ENCODE data around the gene GPRASP2. TPM values are rescaled to one million over a fixed set of nuclear protein-coding genes. Genes with fewer than 3 reads are reported as not detected.
"Not testable (repeated sequence)": the region's sequence is repeated elsewhere in the genome, so short reads cannot be mapped to it uniquely, and the experiment has no call there.

GPRASP2 gene
- 0.31 and 0.41 TPM in 2 replicates for total RNA-seq (2014; rRNA removed; shearing (Covaris generic))

DNA sequence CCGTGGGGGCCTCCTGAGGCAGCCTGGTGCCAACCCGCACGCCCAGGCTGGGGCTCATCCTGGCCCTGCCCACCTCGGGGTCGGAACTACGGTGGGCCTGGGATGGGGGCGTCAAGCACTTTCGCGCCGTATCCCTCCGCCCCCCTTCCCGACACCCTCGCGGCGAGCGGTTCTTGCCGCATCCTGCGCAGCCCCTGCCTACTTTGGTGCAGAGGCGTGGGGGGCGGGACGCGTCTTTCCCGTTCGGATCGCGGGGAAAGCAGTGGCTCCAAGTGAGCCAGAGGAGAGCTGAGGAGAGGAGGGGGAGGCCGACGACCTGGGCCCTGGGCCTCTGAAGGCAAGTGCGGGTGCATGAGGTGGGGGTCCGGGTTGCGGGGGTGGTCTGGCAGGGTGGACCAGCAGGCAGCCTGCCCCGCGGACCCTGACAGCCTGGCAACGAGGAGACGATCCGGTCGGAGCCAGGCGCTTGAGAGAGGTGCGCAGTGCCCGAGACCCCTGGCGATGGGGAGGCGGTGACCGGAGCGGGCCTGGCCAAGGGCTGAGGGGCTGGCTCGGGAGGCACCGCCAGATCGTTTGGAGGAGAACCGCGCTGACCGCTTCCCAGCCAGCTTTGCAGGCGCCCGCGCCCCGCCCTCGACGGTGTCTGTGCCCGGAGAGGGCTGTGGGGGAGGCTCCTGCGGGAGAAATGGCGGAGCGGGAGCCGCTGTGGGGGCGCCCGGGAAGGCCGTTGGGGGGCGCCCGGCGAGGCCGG lies at the start of gene GPRASP2:
TSS of gene GPRASP2 (plus strand) at position 233 of the 751 bp plus-strand sequence. CDS start 2,422 bp downstream, outside the sequence.
- no peak for DNase-seq (ENCODE audit: low spot score)

DNA sequence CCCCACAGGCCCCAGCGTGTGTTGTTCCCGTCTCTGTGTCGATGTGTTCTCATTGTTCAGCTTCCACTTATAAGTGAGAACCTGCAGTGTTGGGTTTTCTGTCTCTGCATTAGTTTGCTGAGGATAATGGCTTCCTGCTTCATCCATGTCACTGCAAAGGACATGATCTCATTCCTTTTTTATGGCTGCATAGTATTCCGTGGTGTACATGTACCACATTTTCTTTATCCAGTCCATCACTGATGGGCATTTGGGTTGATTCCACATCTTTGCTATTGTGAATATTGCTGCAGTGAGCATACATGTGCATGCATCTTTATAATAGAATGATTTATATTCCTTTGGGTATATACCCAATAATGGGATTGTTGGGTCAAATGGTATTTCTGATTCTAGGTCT lies 48.4 kb upstream of the GPRASP2 start:
- not testable (repeated sequence) for DNase-seq (ENCODE audit: low spot score)

DNA sequence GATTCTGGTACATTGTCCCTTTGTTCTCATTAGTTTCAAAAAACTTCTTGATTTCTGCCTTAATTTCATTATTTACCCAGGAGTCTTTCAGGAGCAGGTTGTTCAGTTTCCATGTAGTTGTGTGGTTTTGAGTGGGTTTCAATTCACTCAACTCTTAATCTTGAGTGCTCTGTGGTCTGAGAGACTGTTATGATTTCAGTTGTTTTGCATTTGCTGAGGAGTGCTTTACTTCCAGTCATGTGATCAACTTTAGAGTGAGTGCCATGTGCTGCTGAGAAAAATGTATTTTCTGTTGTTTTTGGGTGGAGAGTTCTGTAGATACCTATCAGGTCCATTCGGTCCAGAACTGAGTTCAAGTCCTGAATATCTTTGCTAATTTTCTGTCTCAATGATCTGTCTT lies 45.2 kb upstream of the GPRASP2 start:
- DNase-seq (ENCODE audit: low spot score): not testable (repeated sequence)

DNA sequence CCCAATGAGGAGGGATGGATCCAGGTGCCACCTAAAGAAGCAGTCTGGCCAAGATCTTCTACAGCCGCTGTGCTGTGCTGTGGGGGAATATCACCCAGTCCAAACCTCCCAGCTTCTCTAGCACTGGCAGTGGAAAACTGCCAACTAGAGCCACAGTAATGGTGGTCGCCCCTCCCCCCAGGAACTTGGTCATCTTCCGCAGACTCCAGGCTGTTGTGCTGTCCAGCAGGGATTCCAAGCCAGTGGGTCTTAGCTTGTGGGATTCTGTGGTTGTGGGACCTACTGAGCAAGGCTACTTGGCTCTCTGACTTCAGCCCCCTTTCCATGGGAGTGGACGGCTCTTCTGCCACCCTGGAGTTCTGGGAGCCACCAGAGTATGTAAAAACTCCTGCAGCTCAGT lies 42.7 kb upstream of the GPRASP2 start:
- DNase-seq (ENCODE audit: low spot score): no peak

DNA sequence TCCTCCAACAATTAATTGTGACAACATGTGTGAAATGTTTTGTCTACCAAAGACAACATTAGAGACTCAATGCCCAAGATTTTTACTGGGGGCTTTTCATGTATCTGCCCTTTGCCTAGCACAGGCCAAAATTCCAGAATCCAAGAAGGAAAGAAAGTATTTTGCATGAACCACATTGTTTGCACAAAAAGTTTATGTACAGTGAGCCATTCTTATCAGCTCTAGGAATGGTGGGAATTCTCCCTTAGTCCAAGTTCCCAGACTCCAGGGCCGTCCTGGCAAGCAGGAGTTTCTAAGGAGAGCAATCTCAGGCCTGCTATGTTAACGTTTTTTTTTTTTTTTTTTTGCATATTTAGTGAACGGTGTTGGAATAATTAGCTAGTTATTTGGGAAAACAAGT lies 39.4 kb upstream of the GPRASP2 start:
- no peak for DNase-seq (ENCODE audit: low spot score)

DNA sequence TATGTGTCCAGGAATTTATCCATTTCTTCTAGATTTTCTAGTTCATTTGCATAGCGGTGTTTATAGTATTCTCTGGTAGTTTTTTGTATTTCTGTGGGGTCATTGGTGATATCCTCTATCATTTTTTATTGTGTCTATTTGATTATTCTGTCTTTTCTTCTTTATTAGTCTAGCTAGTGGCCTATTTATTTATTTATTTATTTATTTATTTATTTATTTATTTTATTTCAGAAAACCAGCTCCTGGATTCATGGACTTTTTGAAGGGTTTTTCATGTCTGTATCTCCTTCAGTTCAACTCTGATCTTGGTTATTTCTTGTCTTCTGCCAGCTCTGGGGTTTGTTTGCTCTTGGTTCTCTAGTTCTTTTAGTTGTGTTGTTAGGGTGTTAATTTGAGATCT lies 34.8 kb upstream of the GPRASP2 start:
- DNase-seq (ENCODE audit: low spot score): not testable (repeated sequence)

DNA sequence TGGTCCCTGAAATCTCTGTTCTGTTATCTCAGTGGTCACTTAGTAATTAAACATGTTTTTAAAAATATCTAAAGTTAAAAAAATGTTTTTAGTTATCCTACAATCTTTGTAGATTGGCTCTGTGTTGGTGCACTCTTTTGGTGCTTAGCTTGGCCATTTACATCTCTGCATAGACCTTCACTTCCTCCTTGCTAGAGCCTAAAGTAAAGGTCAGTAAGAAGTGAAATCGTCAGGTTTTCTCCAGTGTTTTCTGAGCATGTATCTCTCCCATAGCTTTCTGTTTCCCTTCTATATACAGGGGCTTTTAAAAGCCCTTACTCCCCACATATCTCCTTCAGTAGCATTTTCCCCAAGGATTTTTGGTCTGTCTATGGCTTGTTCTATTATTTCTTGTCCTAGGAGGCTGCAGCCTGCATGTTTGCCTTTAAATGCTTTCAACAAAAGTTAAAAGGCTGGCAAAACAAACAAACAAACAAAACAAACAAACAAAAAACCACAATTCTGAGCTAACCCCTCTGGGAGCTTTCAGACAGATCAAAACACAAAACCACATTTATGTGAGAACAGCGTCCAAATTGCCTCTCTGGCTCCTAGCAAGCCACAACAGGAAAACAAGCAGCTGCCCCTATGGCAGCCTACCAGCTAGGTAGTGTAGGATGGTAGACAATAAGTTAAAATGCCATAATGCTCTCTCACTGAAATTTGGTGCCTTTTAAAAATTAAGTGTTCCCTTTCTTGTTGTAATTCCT lies 27.3 kb upstream of the GPRASP2 start:
- DNase-seq (ENCODE audit: low spot score): no peak

DNA sequence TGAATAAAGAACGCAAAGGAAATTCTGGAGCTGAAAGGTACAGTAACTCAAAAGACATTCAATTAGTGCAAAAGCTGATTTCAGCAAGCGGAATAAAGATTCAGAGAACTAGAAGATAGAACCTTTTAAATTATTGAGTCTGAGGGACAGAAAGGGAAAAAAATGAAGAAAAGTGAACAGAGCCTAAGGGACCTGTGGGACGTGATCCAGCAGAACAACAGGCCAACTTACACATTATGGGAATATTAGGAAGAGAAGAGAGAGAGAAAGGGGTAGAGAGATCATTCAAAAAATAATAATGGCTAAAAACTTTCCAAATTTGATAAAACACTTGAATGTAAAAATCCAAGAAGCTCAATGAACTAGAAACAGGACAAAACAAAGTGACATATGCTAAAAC lies 17.5 kb upstream of the GPRASP2 start:
- DNase-seq (ENCODE audit: low spot score): no peak

DNA sequence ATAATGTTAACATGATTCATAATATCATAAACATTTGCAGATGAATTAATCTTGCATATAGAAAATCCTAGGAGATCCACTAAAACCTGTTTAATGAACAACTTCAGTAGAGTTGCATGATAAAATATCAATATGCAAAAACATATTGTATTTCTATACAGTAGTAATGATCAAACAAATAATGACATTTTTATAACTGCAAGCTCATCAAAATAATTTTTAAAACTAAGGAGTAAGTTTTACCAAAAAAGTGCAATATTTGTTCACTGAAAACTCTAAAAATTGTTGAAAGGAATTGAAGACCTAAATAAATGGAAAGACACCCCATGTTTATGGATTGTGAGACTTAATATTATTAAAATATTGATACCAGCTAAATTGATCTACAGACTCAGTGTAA lies 15.9 kb upstream of the GPRASP2 start:
- DNase-seq (ENCODE audit: low spot score): no peak

DNA sequence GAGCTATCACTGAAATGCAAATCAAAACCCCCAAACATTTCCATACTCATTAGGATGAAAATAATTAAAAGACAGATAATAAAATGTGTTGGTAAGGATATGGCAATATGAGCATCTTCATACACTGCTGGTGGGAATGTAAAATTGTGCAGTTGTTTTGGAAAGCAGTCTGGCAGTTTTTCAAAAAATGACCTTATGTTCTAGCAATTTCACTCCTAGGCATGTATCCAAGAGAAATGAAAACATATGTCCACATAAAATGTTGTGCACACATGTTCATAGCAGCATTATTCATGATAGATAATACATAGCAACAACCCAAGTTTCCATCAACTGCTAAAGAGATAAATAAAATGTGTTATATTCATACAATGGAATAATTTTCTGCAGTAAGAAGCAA lies 14.8 kb upstream of the GPRASP2 start:
- no peak for DNase-seq (ENCODE audit: low spot score)

DNA sequence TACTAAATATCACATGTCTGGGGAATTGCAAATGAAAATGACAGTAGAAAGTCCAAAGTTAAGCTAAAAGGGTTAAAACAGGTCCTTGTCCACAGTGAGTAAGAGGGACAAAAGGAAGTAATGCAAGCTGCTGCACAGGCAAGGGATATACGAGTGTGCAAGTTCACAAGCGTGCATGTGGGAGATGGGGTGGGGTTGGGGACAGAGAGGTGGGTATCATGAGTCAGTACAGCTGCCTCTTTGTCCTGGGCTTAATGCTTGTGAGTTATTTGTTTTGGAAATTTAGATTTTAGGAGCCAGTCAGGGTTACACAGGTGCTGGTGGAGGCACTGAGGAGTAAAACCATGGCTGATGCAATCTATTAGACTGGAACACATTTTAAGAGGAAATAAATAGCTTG lies 3.3 kb upstream of the GPRASP2 start:
- DNase-seq (ENCODE audit: low spot score): no peak

DNA sequence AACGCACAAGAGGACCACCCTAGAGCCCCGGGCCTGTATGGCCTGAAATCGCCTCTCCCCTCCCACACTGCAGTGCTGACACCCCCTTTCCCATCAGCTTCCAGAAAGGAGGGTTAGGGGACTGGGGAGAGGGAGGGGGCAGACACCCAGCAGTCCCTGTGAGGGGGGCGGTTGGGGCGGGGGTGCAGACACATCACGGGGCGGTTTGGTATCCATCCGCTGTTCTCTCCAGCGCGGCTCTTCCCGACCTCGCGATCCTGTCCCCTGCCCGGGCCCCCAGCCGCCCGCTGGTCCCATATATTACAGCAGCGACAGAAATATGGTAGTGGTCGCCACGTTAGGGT lies 404 bp upstream of the GPRASP2 start:
- no peak for DNase-seq (ENCODE audit: low spot score)

DNA sequence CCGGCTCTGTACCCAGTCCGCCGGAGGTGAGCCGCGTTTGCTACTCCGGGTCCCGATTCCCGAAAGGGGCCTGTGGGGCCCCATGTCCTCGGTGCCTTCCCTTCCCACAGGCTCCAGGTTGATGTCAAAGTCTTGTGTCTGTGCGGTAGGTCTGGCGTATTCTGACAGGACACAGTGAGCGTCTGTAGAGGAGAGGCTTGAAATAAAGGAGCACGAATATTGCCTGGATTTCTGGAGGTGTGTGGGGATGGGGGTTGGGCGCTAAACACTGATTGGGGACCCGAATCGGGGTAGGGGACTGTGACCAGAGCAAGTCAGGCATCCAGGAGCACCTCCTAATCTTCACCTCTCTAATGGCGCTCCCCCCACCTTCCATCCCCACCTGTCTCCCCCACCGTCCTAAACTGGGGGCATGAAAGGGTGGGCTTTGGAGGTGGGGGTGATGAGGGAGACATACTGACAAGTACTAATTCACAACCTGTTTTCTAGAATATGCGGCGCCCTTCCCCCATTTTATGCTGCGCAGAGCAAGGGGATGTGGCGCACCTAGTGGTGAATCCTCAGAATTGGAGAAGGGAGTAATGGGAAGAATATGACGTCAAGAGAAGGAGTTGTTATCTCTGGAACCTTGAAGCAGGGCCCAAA lies 855 bp downstream of the GPRASP2 start:
- DNase-seq (ENCODE audit: low spot score): peak; percentile 48

DNA sequence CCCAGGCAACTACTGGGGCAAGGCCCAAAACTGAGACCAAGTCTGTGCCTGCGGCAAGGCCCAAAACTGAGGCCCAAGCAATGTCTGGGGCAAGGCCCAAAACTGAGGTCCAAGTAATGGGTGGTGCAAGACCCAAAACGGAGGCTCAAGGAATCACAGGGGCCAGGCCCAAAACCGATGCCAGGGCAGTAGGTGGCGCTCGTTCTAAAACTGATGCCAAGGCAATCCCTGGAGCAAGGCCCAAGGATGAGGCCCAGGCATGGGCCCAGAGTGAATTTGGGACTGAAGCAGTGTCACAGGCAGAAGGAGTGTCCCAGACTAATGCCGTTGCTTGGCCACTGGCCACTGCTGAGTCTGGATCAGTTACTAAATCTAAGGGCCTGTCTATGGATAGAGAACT lies 2.7 kb downstream of the GPRASP2 start:
- no peak for DNase-seq (ENCODE audit: low spot score)

DNA sequence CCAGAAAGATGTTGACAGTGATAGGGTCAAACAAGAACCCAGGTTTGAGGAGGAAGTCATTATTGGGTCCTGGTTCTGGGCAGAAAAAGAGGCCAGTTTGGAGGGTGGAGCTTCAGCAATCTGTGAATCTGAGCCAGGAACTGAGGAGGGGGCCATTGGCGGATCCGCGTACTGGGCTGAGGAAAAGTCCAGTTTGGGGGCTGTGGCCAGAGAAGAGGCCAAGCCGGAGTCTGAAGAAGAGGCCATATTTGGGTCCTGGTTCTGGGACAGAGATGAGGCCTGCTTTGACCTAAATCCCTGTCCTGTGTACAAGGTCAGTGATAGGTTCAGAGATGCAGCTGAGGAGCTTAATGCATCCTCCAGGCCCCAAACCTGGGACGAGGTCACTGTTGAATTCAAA lies 3.7 kb downstream of the GPRASP2 start:
- DNase-seq (ENCODE audit: low spot score): no peak

DNA sequence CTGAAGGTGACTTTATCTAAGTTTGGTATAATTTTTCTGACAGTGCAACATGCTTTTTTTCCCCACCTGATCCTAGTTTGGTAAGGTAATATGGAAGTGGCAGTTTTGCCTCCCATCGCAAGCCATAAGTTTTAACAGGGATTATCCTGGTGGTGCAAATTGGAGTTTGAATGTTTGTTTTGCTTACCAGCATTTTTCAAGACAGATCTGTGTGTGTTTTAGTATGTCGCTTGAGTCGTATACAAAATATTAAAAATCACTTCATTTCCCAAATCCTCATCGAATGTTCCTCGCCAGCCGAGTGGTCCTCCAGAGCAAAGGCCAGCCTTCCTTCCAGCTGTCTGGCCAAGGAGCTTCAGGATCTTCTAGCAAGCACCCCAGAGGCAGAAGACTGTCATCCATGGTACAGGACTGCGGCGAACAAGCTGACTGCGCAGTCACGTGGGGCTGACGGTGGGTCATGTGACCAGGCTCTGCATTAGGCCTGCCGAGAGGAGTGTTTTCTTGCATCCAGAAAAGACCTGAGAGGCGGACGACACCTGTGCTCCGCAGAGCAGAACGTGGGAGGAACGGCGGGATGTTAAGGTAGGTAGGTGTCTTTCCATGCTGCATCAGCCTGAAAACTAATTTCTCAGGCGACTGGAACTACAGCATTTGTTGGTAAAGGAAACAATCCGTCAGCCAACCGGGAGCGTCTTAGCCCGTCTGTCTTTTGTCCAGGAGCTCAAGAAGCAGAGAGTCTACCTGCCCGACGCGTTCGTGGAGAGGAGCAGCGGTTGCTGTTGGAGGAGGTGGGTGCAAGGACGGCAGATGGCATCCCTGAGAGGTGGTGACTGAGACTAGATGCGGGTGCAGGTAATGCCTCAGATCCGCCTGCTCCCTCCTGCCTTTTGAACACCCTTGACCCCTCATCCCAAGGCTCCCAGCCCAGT lies 8.3 kb downstream of the GPRASP2 start, which contains the start of gene GPRASP3:
TSS of gene GPRASP3 (plus strand) at position 507 of the 932 bp plus-strand sequence. CDS start 28,253 bp downstream, outside the sequence.
- no peak for DNase-seq (ENCODE audit: low spot score)

DNA sequence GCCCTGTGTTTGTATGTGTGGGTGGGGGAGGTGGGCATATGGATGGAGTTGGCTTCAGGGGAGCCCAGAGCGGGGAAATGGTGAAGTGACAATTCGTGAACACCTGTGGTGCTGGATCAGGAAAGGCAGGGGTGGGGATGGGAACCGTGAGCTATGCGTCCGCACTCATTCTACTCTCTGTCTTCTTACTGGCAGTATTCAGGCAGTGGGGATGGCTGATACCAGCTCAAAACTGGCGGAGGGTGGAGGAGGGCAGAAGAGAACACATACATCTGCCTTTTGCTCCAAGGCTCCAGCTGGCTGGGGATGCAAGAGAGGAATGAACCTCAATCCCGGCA lies 8.9 kb downstream of the GPRASP2 start:
- DNase-seq (ENCODE audit: low spot score): not testable (repeated sequence)

DNA sequence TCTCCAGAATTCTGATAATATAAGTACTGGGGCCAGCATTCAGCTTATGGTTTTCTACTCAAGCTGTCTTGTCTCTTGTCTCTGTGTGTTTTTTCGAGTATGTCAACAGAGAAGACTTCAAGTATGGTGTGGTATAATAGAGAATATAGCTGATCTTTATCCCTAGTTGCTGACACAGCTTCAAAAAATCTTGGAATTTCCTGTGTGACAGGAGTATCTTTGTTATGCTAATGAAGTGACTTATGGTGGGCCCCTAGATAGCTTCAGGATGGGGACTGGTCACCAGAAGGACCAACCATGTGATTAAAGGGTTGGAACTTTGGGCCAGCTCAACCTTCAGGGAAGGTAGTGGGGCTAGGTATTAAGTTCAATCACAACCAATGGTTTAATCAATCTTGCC lies 11.2 kb downstream of the GPRASP2 start:
- no peak for DNase-seq (ENCODE audit: low spot score)

DNA sequence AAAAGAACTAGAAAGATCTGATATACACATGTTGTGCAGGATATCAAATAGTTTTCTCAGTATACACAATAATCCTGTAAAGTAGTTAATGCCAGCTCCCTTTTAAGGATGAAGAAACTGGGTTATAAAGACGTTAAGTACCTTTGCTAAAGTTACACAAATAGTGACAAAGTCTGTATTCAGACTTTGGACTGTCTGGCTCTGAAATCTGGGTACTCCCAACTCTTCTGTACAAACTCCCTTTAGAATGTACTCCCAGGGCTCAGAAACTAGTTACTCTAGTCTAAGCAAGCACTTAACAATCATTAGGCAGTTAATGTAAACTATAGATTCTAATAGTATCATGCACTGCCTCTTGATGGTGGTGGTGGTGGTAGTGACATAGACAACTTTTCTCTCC lies 15.5 kb downstream of the GPRASP2 start:
- no peak for DNase-seq (ENCODE audit: low spot score)

DNA sequence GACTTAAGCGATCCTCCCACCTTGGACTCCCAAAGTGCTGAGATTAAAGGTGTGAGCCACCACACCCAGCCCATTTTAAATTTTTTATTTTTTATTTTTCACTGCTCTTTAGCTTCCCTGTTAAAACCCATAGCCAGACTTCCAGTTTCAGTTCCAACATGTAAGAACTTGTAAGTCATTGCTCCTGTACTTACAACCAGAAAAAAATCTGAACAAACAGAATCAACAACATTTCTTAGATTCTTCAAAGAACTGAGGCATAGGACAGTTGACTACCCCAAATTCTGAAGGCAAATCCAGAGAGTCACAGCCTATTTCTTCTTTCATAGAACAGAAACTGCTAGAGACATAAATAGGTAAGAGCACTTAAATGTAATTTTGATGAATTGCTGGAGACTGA lies 16.4 kb downstream of the GPRASP2 start:
- DNase-seq (ENCODE audit: low spot score): no peak

DNA sequence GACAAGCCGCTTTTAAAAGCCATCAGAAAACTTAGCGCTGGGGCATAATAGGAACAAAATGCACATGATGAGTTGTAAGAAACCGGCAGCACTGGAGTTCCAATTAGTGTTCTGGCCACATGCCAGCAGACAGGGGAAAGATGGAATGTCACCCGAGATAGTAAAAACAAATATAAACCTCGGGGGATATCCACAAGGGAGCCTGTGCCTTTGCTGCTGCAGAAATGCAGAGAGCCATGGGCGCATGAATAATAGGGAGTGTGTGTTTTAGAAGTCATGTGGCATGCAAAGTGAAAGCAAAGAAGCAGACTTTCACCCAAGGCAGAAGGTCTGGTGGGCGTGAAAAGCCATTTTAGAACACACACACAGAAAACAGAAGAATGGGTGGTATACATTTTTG lies 27.4 kb downstream of the GPRASP2 start:
- no peak for DNase-seq (ENCODE audit: low spot score)

DNA sequence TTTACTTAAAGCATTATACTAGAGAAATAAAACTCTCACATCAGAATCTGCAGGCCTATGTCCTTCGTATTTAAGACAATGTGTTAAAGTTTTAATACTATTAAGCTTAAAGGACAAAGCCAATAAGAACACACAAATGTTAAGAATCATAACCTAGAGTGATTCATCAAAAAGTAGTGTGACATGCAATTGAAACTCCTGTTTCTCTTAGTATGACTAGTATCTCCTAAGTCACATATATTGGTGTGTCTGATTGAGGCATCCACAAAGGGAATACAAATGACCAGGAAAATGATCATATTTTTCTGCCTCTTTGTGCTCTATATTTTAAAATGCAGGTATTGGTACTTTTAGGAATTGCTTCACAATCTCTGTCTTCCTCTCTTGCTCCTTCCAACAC lies 32.1 kb downstream of the GPRASP2 start:
- no peak for DNase-seq (ENCODE audit: low spot score)
